Body of pancreas (tissue), 4 donors: ENCODE measurements around the gene UBE2G2.

Experiments
- CTCF ChIP-seq, 7 experiments: fragments of 450-650 bp in 4 of 7; fragments of 200-600 bp in 3 of 7; sonication (generic) in 3 of 7; IDR thresholded peaks; one replicate each; pipeline ENCODE4 v1.5.1; 2016 to 2019; ENCODE audit warnings: antibody characterized with exemption in 7 of 7
- POLR2A ChIP-seq, 3 donors: fragments of 450-650 bp; IDR thresholded peaks; one replicate each; pipeline ENCODE4 v1.6.1; 2016; ENCODE audit warnings: antibody characterized with exemption in 3 of 3, mild to moderate bottlenecking in 2 of 3

- TF ChIP-seq CTCF (IDR thresholded peaks at IDR 0.05), result no peak
- no peak for TF ChIP-seq POLR2A (IDR thresholded peaks at IDR 0.05)
Observed at GRCh38 chr21:44753357-44753756, 48.3 kb downstream of the UBE2G2 start.
